Astrocyte (in vitro differentiated cells and primary cell): ENCODE measurements around the gene AUTS2. TPM values are rescaled to one million over a fixed set of nuclear protein-coding genes. Genes with fewer than 3 reads are reported as not detected.

Experiments
- DNase-seq: peaks from one replicate; pipeline ENCODE4 v3.0.0-alpha.2; 2010; ENCODE audit warnings: low read depth
- FAIRE-seq: peaks from 2 replicates; lab custom pipeline; 2011; peaks lifted over from hg19 to GRCh38; lab: Jason Lieb, UNC
- H2AFZ ChIP-seq: 2 replicates; pipeline ENCODE4 v1.6.0; 2012; ENCODE audit warnings: low read depth, low read length, inconsistent platforms
- H3K27ac ChIP-seq: 2 replicates; pipeline ENCODE4 v1.5.1; 2011; ENCODE audit warnings: low read depth, low read length, inconsistent platforms
- H3K27me3 ChIP-seq: 2 replicates; pipeline ENCODE4 v1.6.0; 2011; ENCODE audit warnings: low read length, inconsistent platforms; ENCODE audit not compliant: insufficient read depth
- H3K36me3 ChIP-seq: 2 replicates; pipeline ENCODE4 v1.5.1; 2011; ENCODE audit warnings: low read length, inconsistent platforms; ENCODE audit not compliant: insufficient read depth
- H3K4me1 ChIP-seq: 2 replicates; pipeline ENCODE4 v1.5.1; 2011; ENCODE audit warnings: low read length, inconsistent platforms; ENCODE audit not compliant: insufficient read depth
- H3K4me2 ChIP-seq: 2 replicates; pipeline ENCODE4 v1.6.0; 2012; ENCODE audit warnings: low read length, inconsistent platforms
- H3K4me3 ChIP-seq: 2 replicates; pipeline ENCODE4 v1.5.1; 2011; ENCODE audit warnings: low read depth, mild to moderate bottlenecking, low read length, inconsistent platforms; ENCODE audit not compliant: insufficient read depth
- H3K79me2 ChIP-seq: 2 replicates; pipeline ENCODE4 v1.6.0; 2012; ENCODE audit warnings: mild to moderate bottlenecking, low read length, inconsistent platforms; ENCODE audit not compliant: insufficient read depth
- H3K9ac ChIP-seq: 2 replicates; pipeline ENCODE4 v1.6.0; 2012; ENCODE audit warnings: mild to moderate bottlenecking, low read length, inconsistent platforms
- H3K9me3 ChIP-seq: 2 replicates; pipeline ENCODE4 v1.5.1; 2012; ENCODE audit warnings: low read depth, mild to moderate bottlenecking, low read length, inconsistent platforms; ENCODE audit not compliant: insufficient read depth
- H4K20me1 ChIP-seq: 2 replicates; pipeline ENCODE4 v1.6.0; 2012; ENCODE audit warnings: low read length, inconsistent platforms; ENCODE audit not compliant: insufficient read depth
- H3K27ac Mint-ChIP-seq: one replicate; pipeline ENCODE4 v1.8.0; 2021; ENCODE audit warnings: mild to moderate bottlenecking, mixed read lengths; ENCODE audit not compliant: unreplicated experiment
- H3K27me3 Mint-ChIP-seq: one replicate; pipeline ENCODE4 v1.8.0; 2021; ENCODE audit warnings: low read depth, mixed read lengths; ENCODE audit not compliant: unreplicated experiment
- H3K36me3 Mint-ChIP-seq: one replicate; pipeline ENCODE4 v1.8.0; 2021; ENCODE audit warnings: low read depth, mixed read lengths; ENCODE audit not compliant: unreplicated experiment
- H3K4me1 Mint-ChIP-seq: one replicate; pipeline ENCODE4 v1.8.0; 2021; ENCODE audit warnings: low read depth, mixed read lengths; ENCODE audit not compliant: unreplicated experiment
- H3K4me3 Mint-ChIP-seq: one replicate; pipeline ENCODE4 v1.8.0; 2021; ENCODE audit warnings: mild to moderate bottlenecking, moderate library complexity, mixed read lengths; ENCODE audit not compliant: unreplicated experiment
- H3K9me3 Mint-ChIP-seq: one replicate; pipeline ENCODE4 v1.8.0; 2021; ENCODE audit warnings: mild to moderate bottlenecking, mixed read lengths; ENCODE audit not compliant: unreplicated experiment
- CTCF ChIP-seq: IDR thresholded peaks from 2 replicates; pipeline ENCODE4 v1.5.1; 2011; ENCODE audit warnings: low read depth, mild to moderate bottlenecking, inconsistent platforms, low read length, moderate library complexity; ENCODE audit not compliant: insufficient read depth
- EZH2 ChIP-seq: IDR thresholded peaks from 2 replicates; pipeline ENCODE4 v1.6.1; 2012; ENCODE audit warnings: mild to moderate bottlenecking, low read length, inconsistent platforms; ENCODE audit not compliant: insufficient read depth
- total RNA-seq: library from RNA; stranded (reverse); gene quantifications from 2 replicates; pipeline ENCODE4 v1.2.1, GENCODE V29; 2021

Gene AUTS2
- total RNA-seq, 1 donor from 2014 or later = 73.2 TPM

- no peak overlapping the region for H2AFZ ChIP-seq
- no peaks in the 10 kb centered on the region for H3K9me3 ChIP-seq
- peaks cover 12% of the 10 kb centered on the region for H3K4me1 Mint-ChIP-seq
- FAIRE-seq (no peak), DNase-seq (no peak)
- peaks cover 4% of the 10 kb centered on the region for H3K79me2 ChIP-seq
- no peaks in the 10 kb centered on the region for H3K27me3 ChIP-seq
- no peaks in the 10 kb centered on the region for H3K4me1 ChIP-seq
- H3K27ac Mint-ChIP-seq = no peak overlapping the region
- no peak overlapping the region for H3K27ac ChIP-seq
- H3K4me2 ChIP-seq = no peak overlapping the region
- TF ChIP-seq CTCF (no peak), EZH2 (no peak)
- no peaks in the 10 kb centered on the region for H3K36me3 Mint-ChIP-seq
- no peaks in the 10 kb centered on the region for H3K9me3 Mint-ChIP-seq
- peaks cover 38% of the 10 kb centered on the region for H4K20me1 ChIP-seq
- no peaks in the 10 kb centered on the region for H3K27me3 Mint-ChIP-seq
- no peaks in the 10 kb centered on the region for H3K36me3 ChIP-seq
- H3K9ac ChIP-seq = no peak overlapping the region
- no peak overlapping the region for H3K4me3 Mint-ChIP-seq
- no peak overlapping the region for H3K4me3 ChIP-seq
Observed at GRCh38 chr7:69883399-69883891, 285.2 kb downstream of the AUTS2 start.

- DNase-seq (no peak), FAIRE-seq (no peak)
- Mint-ChIP-seq H3K27me3 (no peaks in the 10 kb centered on the region), H3K4me3 (no peak overlapping the region), H3K4me1 (peaks cover 12% of the 10 kb centered on the region), H3K9me3 (no peaks in the 10 kb centered on the region), H3K27ac (no peak overlapping the region), H3K36me3 (no peaks in the 10 kb centered on the region)
- Histone ChIP-seq H3K4me1 (no peaks in the 10 kb centered on the region), H2AFZ (no peak overlapping the region), H3K79me2 (peaks cover 4% of the 10 kb centered on the region), H3K9ac (no peak overlapping the region), H3K4me3 (no peak overlapping the region), H3K27me3 (no peaks in the 10 kb centered on the region), H3K9me3 (no peaks in the 10 kb centered on the region), H3K27ac (no peak overlapping the region), H3K36me3 (no peaks in the 10 kb centered on the region), H4K20me1 (peaks cover 33% of the 10 kb centered on the region), H3K4me2 (no peak overlapping the region)
- TF ChIP-seq CTCF (no peak), EZH2 (no peak)
Observed at GRCh38 chr7:69885431-69885830, 287.2 kb downstream of the AUTS2 start.

GRCh38 chr7:69889338-69889975 is 291.2 kb downstream of the AUTS2 start:
- H2AFZ ChIP-seq = no peak overlapping the region
- no peaks in the 10 kb centered on the region for H3K27me3 ChIP-seq
- no peak overlapping the region for H3K27ac ChIP-seq
- Mint-ChIP-seq H3K36me3 (no peaks in the 10 kb centered on the region), H3K27ac (no peak overlapping the region), H3K4me3 (no peak overlapping the region), H3K27me3 (no peaks in the 10 kb centered on the region), H3K9me3 (no peaks in the 10 kb centered on the region), H3K4me1 (peaks cover 7% of the 10 kb centered on the region)
- H4K20me1 ChIP-seq = peaks cover 31% of the 10 kb centered on the region
- peaks cover 2% of the 10 kb centered on the region for H3K79me2 ChIP-seq
- DNase-seq (no peak), FAIRE-seq (no peak)
- no peaks in the 10 kb centered on the region for H3K9me3 ChIP-seq
- H3K36me3 ChIP-seq = no peaks in the 10 kb centered on the region
- TF ChIP-seq EZH2 (no peak), CTCF (no peak)
- no peak overlapping the region for H3K4me2 ChIP-seq
- no peaks in the 10 kb centered on the region for H3K4me1 ChIP-seq
- H3K9ac ChIP-seq = no peak overlapping the region
- H3K4me3 ChIP-seq = no peak overlapping the region
